Upper lobe of left lung (tissue), 6 donors: ENCODE results near the gene SHISAL2B. TPM values are rescaled to one million over a fixed set of nuclear protein-coding genes. Genes with fewer than 3 reads are reported as not detected.

Experiments used
- ATAC-seq, 2 donors: fragments of 200-7000 bp; cut with Tn5 transposase; one replicate each; pipeline ENCODE4 v1.9.1; 2022; ENCODE audit warnings: mild to moderate bottlenecking in 2 of 2, moderate library complexity in 2 of 2; ENCODE audit not compliant: low FRiP score in 2 of 2
- DNase-seq, 2 donors: peaks; one replicate each; pipeline ENCODE4 v3.0.0-alpha.2; 2019 to 2020
- H3K27ac ChIP-seq, 4 donors: fragments of 200-600 bp; sonication (generic); one replicate each; pipeline ENCODE4 v1.5.1; 2016 to 2019
- H3K27me3 ChIP-seq, 4 donors: fragments of 200-600 bp; sonication (generic); one replicate each; pipeline ENCODE4 v1.5.1; 2017 to 2019
- H3K36me3 ChIP-seq, 4 donors: fragments of 200-600 bp; sonication (generic); one replicate each; pipeline ENCODE4 v1.5.1; 2016 to 2019
- H3K4me1 ChIP-seq, 4 donors: fragments of 200-600 bp; sonication (generic); one replicate each; pipeline ENCODE4 v1.5.1; 2018 to 2019
- H3K4me3 ChIP-seq, 4 donors: fragments of 200-600 bp; sonication (generic); one replicate each; pipeline ENCODE4 v1.5.1; 2017 to 2019; ENCODE audit warnings: mild to moderate bottlenecking in 2 of 4, moderate library complexity in 1 of 4
- H3K9me3 ChIP-seq, 4 donors: fragments of 200-600 bp; sonication (generic); one replicate each; pipeline ENCODE4 v1.5.1; 2018 to 2019
- CTCF ChIP-seq, 6 experiments: fragments of 450-650 bp in 4 of 6; fragments of 200-600 bp in 2 of 6; sonication (generic) in 2 of 6; IDR thresholded peaks; one replicate each; pipeline ENCODE4 v1.5.1; 2016 to 2019; ENCODE audit warnings: antibody characterized with exemption in 6 of 6
- EP300 ChIP-seq, 4 donors: sonication (generic); formaldehyde crosslinking; IDR thresholded peaks; one replicate each; pipeline ENCODE4 v1.5.1; 2017; ENCODE audit warnings: antibody characterized with exemption in 4 of 4, control low read depth in 2 of 4
- POLR2A ChIP-seq, 4 donors: fragments of 450-650 bp; IDR thresholded peaks; one replicate each; pipeline ENCODE4 v1.5.1; 2016 to 2017; ENCODE audit warnings: antibody characterized with exemption in 4 of 4, mild to moderate bottlenecking in 2 of 4
- POLR2AphosphoS5 ChIP-seq, 2 donors: sonication (generic); formaldehyde crosslinking; IDR thresholded peaks; one replicate each; pipeline ENCODE4 v1.5.1; 2017; ENCODE audit warnings: antibody characterized with exemption in 2 of 2
- WGBS, 2 donors: methylation state at CpG; one replicate each; pipeline ENCODE4 v1.1.5; 2017 to 2018; 5-methylcytosine and 5-hydroxymethylcytosine counted together
- total RNA-seq, 6 donors: library from RNA; depleted of rRNA in 4 of 6; stranded (reverse); fragments of >200 nt in 4 of 6; gene quantifications; one replicate each; pipeline versions ENCODE4 v1.1.0 to v1.2.1, GENCODE V29; 2016 to 2021
- donor health status: DM: no; HTN: no; CAD: no; lungs with moderate emphysema.
- donor health status: DM: no; HTN: yes; CAD: no; lungs with severe emphysema.

SHISAL2B gene
- total RNA-seq, 6 donors from 2014 or later: not detected

GRCh38 chr5:64666078-64666477 is 24.2 kb upstream of the SHISAL2B start:
- Histone ChIP-seq H3K36me3 (no peaks in the 10 kb centered on the region), H3K4me1 (no peaks in the 10 kb centered on the region), H3K4me3 (no peak overlapping the region), H3K9me3 (no peaks in the 10 kb centered on the region), H3K27ac (no peak overlapping the region), H3K27me3 (no peaks in the 10 kb centered on the region)
- ATAC-seq: no peak
- TF ChIP-seq POLR2A (IDR thresholded peaks at IDR 0.05) (no peak), EP300 (IDR thresholded peaks at IDR 0.05) (no peak), CTCF (IDR thresholded peaks at IDR 0.05) (no peak), POLR2AphosphoS5 (IDR thresholded peaks at IDR 0.05) (no peak)
- WGBS, 2 donors: 85 to 87% methylated on average over 1 of the region's 1 CpG
- no peak for DNase-seq

GRCh38 chr5:64667068-64667467 is 23.2 kb upstream of the SHISAL2B start:
- no peak overlapping the region for H3K27ac ChIP-seq
- ATAC-seq (no peak), DNase-seq (no peak)
- no peaks in the 10 kb centered on the region for H3K36me3 ChIP-seq
- H3K9me3 ChIP-seq: no peaks in the 10 kb centered on the region
- no peaks in the 10 kb centered on the region for H3K27me3 ChIP-seq
- H3K4me3 ChIP-seq: no peak overlapping the region
- TF ChIP-seq POLR2AphosphoS5 (IDR thresholded peaks at IDR 0.05): no peak
- no peak for TF ChIP-seq CTCF (IDR thresholded peaks at IDR 0.05)
- no peak for TF ChIP-seq EP300 (IDR thresholded peaks at IDR 0.05)
- TF ChIP-seq POLR2A (IDR thresholded peaks at IDR 0.05): no peak
- H3K4me1 ChIP-seq: no peaks in the 10 kb centered on the region
- WGBS, 2 donors: 88 to 90% methylated on average over 4 of the region's 4 CpGs

GRCh38 chr5:64670277-64670676 is 20.0 kb upstream of the SHISAL2B start:
- TF ChIP-seq EP300 (IDR thresholded peaks at IDR 0.05): no peak
- TF ChIP-seq CTCF (IDR thresholded peaks at IDR 0.05): no peak
- TF ChIP-seq POLR2A (IDR thresholded peaks at IDR 0.05): no peak
- no peak for TF ChIP-seq POLR2AphosphoS5 (IDR thresholded peaks at IDR 0.05)
- Histone ChIP-seq H3K4me1 (no peaks in the 10 kb centered on the region), H3K27me3 (no peaks in the 10 kb centered on the region), H3K9me3 (no peaks in the 10 kb centered on the region), H3K4me3 (no peak overlapping the region), H3K36me3 (no peaks in the 10 kb centered on the region), H3K27ac (no peak overlapping the region)
- no peak for ATAC-seq
- no peak for DNase-seq
- WGBS, 2 donors: 86 to 96% methylated on average over 1 of the region's 1 CpG

- Histone ChIP-seq H3K9me3 (no peaks in the 10 kb centered on the region), H3K4me1 (no peaks in the 10 kb centered on the region), H3K36me3 (no peaks in the 10 kb centered on the region), H3K4me3 (no peak overlapping the region), H3K27me3 (no peaks in the 10 kb centered on the region), H3K27ac (no peak overlapping the region)
- WGBS, 2 donors: 83 to 84% methylated on average over 3 of the region's 3 CpGs
- ATAC-seq: no peak
- no peak for DNase-seq
- TF ChIP-seq POLR2A (IDR thresholded peaks at IDR 0.05) (no peak), EP300 (IDR thresholded peaks at IDR 0.05) (no peak)
These were observed 18.6 kb upstream of the SHISAL2B start for GRCh38 chr5:64671678-64672077.

GRCh38 chr5:64678374-64678773 is 11.9 kb upstream of the SHISAL2B start:
- Histone ChIP-seq H3K9me3 (no peaks in the 10 kb centered on the region), H3K36me3 (no peaks in the 10 kb centered on the region), H3K27ac (no peak overlapping the region), H3K4me1 (no peaks in the 10 kb centered on the region), H3K27me3 (no peaks in the 10 kb centered on the region), H3K4me3 (no peak overlapping the region)
- DNase-seq (no peak), ATAC-seq (no peak)
- WGBS, 2 donors: 74 to 85% methylated on average over 5 of the region's 5 CpGs
- TF ChIP-seq POLR2A (IDR thresholded peaks at IDR 0.05): no peak
- no peak for TF ChIP-seq POLR2AphosphoS5 (IDR thresholded peaks at IDR 0.05)
- TF ChIP-seq CTCF (IDR thresholded peaks at IDR 0.05): no peak
- TF ChIP-seq EP300 (IDR thresholded peaks at IDR 0.05): no peak
